GM18858 (cell line): ENCODE measurements around the gene PANK2.
A peak's percentile ranks its signal among the peaks of the same experiment; 100 is the strongest.
"Not testable (repeated sequence)": the region's sequence is repeated elsewhere in the genome, so short reads cannot be mapped to it uniquely, and the experiment has no call there.

Experiments used
- ATAC-seq: cut with Tn5 transposase; IDR thresholded peaks from one replicate; pipeline ENCODE4 v1.9.1; 2021; ENCODE audit not compliant: unreplicated experiment

The PANK2 gene

GRCh38 chr20:3888622-3889488, at the start of gene PANK2:
PANK2 (plus strand) TSS chr20:3889387.
- peak; percentile 84 for ATAC-seq

DNA sequence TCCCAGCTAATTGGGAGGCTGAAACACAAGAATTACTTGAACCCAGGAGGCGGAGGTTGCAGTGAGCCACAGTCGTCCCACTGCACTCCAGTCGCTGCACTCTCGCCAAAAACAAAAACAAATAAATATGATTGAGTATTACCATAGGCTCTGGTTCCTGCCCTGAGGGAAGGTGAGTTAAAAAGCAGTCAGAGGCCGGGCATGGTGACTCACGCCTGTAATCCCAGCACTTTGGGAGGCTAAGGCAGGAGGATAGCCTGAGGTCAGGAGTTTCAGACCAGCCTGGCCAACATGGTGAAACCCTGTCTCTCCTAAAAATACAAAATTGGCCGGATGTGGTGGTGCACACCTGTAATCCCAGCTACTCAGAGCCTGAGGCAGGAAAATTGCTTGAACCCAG, 49.0 kb upstream of the PANK2 start:
- ATAC-seq: not testable (repeated sequence)

DNA sequence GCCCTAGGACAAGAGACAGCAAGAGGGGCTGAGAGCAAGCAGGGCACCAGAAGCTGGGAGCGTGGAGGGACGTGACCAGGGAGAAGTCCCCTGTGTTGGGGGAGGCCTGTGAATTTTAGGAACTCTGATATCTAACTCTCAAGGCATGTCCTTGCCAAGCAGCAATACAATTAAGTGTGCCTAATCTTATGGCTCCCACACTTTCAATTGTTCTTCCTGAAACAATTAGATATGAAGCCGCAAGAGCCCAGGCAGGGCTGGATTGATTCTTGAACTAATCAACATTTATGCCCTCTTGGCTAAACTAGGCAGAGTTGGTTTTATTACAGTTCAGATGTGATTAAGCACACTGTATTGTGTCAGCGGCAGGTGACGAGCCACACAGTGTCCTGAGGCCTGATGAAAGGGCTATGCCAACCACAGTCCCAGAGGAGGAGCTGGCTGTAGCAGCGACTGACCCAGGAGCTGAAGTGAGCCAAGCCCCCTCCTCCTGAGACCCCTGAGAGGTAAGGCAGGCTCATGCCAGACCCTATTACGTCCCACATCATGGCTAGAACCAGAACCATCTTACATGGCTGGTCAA, 46.7 kb upstream of the PANK2 start:
- no peak for ATAC-seq

DNA sequence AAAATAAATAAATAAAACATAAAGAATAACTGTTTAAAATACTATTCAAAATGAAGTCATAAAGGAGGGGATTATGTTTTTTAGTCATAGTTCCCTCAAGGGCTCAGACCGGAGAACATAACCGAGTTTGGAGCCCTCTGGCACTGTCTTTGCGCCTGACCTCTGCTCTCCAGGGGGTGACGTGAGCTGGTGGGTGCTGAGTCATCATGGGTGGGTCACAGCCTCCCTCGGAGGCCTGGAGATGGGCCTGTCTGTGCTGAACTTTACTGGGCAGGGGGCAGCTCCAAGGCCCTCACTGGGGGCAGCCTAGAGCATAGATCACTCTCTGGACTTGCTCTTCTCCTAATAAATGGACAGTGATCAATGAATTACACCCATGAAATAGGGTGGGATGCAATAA, 45.7 kb upstream of the PANK2 start:
- no peak for ATAC-seq

GRCh38 chr20:3843990-3844619, 45.1 kb upstream of the PANK2 start:
- ATAC-seq: not testable (repeated sequence)

DNA sequence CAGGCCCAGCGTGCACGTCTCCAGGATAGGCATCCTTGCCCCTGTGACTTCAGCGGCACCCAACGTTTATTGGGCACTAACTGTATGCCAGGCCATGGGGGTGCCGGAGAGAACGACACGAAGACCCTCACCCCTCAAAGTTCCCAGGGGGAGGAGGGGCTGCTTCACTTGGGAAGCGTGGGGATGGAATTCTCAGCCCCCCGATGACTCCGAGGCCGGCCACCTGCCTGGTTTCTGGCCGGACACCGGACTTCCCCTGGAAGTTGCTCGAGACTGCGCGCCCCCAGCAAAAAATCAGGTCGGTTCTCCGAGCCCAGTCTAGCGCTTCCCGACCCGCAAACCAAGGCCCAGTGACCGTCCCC, 42.8 kb upstream of the PANK2 start:
- ATAC-seq: no peak

DNA sequence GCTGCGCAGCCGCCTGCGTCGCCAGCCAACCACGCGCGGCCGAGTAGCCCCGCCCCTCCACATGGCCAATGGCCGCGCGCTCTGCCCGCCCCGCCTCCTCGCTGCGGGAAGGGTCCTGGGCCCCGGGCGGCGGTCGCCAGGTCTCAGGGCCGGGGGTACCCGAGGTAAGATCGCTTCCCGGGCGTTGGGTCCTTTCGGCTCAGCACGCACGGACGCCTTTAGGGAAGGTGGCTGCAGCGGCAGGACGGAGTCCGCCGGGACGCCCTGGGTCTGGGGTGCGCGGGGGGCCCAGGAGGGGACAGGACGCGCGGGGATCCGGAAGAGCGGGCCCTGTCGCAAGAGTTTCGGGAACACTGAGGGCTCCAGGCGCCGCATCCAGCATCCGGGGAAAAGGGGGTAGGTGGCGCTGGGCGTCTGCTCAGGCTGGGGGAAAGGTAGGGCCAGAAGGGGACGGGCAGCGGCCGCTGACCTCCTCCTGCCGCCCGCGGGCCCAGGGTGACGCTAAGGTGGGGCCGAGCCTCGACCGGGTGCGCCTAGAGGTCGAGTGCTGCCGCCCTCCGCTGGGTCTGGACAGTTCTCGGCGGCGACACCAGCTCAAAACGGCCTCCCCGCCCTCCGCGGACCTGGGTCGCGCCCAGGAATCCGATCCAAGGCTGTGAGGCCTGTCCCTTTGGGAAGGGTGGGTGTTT, 42.3 kb upstream of the PANK2 start, which contains the start of gene MAVS:
Gene MAVS (plus strand): TSS at position 95 of the 689 bp plus-strand sequence. CDS start 7,791 bp downstream, outside the sequence.
- ATAC-seq: peak; percentile 75

DNA sequence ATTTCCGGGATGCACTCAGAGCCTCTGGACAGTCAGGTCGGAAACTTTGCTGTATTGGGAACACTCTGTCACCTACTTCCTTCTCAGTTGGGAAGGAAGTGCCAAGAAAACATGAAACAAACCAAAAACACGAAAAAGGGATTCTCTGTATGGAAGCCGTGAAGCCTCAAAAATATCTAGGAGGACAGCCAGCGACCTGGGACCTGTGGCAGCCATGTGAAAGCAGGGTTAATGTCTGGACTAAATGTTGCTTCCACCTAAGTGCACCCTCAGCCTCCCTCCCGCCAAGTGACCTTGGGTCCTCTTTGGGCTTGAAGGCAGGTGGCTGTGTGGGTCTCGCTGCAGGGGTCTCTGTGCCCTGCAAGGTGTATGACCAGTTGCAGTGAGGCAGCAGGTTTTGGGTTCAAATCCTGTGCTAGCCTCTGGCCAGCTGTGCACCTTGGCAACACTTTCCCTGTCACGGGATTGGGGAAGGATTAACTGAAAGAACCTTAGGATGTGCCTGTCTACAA, 41.7 kb upstream of the PANK2 start:
- no peak for ATAC-seq

DNA sequence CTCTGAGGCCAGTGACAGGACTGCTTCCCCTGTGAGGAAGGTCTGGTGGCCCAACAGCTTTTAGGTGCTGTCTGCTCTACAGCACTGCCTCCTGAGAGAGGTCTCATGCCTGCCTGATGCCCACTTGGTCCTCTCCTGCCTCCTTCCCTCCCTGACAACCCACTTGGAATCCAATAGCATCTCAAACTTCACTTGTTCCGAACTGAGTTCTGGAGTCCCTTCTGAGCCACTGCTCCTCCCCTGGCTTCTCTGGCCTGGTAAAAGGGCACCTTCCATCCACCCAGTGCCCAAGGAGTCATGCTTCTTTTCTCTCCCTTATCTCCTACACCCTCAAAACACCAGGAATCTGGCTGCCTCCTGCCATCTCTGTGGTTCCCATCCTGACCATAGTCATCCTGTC, 40.6 kb upstream of the PANK2 start:
- no peak for ATAC-seq

DNA sequence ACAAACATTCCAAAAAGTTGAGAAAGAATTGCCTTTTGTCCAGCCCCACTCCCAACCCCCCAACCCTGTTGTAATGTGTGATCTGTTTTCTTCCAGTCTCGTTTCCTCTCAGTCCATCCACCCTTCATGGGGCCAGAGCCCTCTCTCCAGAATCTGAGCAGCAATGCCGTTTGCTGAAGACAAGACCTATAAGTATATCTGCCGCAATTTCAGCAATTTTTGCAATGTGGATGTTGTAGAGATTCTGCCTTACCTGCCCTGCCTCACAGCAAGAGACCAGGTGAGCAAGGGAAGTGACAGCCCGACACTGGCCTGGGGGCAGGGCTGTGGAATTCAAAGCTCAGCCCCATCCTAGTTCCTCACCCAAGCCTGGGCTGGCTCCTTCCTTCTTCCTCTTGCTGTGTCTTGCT, 34.7 kb upstream of the PANK2 start:
- ATAC-seq: no peak

GRCh38 chr20:3857405-3857804, 31.8 kb upstream of the PANK2 start:
- ATAC-seq: no peak

GRCh38 chr20:3858689-3859088, 30.5 kb upstream of the PANK2 start:
- no peak for ATAC-seq

GRCh38 chr20:3861191-3861590, 28.0 kb upstream of the PANK2 start:
- ATAC-seq: no peak

DNA sequence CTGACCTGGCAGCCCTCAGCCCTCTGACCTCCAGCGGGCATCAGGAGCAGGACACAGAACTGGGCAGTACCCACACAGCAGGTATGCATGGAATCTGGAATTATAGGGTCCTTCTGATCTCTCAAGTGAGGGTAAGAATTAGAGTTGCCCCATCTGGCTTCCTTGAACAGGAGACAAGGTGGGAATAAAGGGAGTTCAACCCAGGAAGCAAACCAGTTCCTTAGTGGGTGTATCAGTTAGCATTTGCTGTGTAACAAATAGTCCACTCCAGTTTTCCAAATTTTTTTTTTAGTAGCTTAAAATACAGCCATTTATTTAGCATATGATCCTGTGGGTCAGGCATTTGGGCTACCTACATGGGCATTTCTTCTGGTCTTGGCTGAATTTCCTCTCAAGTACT, 26.9 kb upstream of the PANK2 start:
- ATAC-seq: no peak

- no peak for ATAC-seq
Observed at GRCh38 chr20:3863317-3863716, 25.9 kb upstream of the PANK2 start.

- ATAC-seq: no peak
Observed at GRCh38 chr20:3864518-3864917, 24.7 kb upstream of the PANK2 start.

DNA sequence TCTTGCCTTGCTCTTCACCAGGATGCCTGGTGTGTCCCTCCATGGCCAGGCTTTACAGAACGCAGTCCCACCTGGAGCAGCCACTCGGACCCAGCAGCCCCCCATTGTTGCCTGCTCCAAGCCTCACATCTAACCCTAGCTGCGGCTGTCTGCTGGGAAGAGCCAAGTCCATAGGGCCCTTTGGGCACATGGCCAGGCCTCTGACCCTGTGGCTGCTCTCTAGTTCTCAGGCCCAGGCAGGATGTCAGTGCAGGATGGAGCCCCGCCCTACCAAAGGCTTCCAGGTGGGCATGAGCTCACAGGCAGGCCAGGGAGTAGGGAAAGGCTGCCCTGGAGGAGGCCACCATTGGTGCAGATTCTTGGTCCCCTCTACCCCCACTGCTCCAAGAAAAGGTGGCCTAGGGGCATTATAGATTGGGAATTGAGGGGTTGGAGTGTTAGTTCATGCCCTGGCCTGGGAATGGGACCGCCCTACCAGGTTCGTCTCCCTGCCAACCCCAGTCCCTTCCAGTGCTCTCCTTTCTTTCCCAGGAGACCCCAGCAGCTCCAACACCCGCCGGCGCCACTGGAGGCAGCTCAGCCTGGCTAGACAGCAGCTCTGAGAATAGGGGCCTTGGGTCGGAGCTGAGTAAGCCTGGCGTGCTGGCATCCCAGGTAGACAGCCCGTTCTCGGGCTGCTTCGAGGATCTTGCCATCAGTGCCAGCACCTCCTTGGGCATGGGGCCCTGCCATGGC, 23.9 kb upstream of the PANK2 start:
- ATAC-seq: no peak

GRCh38 chr20:3865887-3866407, 23.2 kb upstream of the PANK2 start:
- ATAC-seq: no peak

DNA sequence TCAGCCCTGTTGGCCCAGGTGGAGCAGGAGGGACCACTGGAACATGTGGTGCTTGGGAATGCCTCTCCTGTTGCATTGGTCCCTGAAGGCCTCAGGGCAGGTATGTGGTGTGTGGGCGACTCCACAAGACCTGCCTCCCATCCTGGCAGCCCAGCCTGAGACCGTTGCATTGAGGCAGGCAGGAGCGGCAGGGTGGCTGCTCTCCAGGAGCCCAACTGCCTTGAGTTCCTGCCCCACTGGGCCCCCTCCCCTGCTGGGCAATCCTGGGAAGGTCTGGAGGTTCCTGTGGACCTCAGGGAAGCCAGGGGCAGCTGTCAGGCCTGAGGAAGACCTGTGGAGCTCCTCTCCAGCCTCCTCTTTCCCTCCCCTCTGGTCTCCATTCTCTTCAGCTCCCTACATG, 22.7 kb upstream of the PANK2 start:
- no peak for ATAC-seq

GRCh38 chr20:3867802-3868201, 21.4 kb upstream of the PANK2 start:
- no peak for ATAC-seq
